HepG2 (cell line): ENCODE data around the gene SLC13A3. TPM values are rescaled to one million over a fixed set of nuclear protein-coding genes. Genes with fewer than 3 reads are reported as not detected.

Source experiments
- EP300 ChIP-seq, 3 experiments: sonication (generic) in 1 of 3; formaldehyde crosslinking in 1 of 3; IDR thresholded peaks; 2 replicates each; pipeline versions ENCODE4 v1.5.1 to v1.6.1; 2011 to 2020; ENCODE audit warnings: low read depth in 2 of 3, low read length in 2 of 3, borderline replicate concordance in 1 of 3, improper control_type of control experiment in 1 of 3, mild to moderate bottlenecking in 1 of 3, missing genetic modification reagents in 1 of 3, moderate library complexity in 1 of 3
- EZH2 ChIP-seq: conservative IDR thresholded peaks from 2 replicates; pipeline ENCODE4 v1.6.1; 2012; ENCODE audit warnings: mild to moderate bottlenecking, low read depth, low read length, moderate library complexity
- GABPB1 ChIP-seq: IDR thresholded peaks from 2 replicates; pipeline ENCODE4 v1.6.1; 2016; ENCODE audit warnings: mild to moderate bottlenecking, missing genetic modification reagents, moderate library complexity, missing compliant biosample characterization
- HOXA9 ChIP-seq: sonication (generic); formaldehyde crosslinking; IDR thresholded peaks from 2 replicates; pipeline ENCODE4 v1.8.1; 2022; ENCODE audit warnings: missing genetic modification reagents, mild to moderate bottlenecking, moderate library complexity, borderline replicate concordance
- MEIS2 ChIP-seq: sonication (generic); formaldehyde crosslinking; IDR thresholded peaks from 2 replicates; pipeline ENCODE4 v1.9.0; 2021; ENCODE audit warnings: mild to moderate bottlenecking, missing genetic modification reagents
- MTA1 ChIP-seq: sonication (generic); formaldehyde crosslinking; IDR thresholded peaks from 2 replicates; pipeline ENCODE4 v1.4.0; 2020; ENCODE audit warnings: missing genetic modification reagents, mild to moderate bottlenecking, borderline replicate concordance
- NR2F1 ChIP-seq, 2 experiments: fragments of 450-650 bp in 1 of 2; formaldehyde crosslinking in 1 of 2; IDR thresholded peaks; 2 replicates each; pipeline versions ENCODE4 v1.5.0 to v1.6.1; 2016 to 2020; ENCODE audit warnings: mild to moderate bottlenecking in 1 of 2, missing compliant biosample characterization in 1 of 2, missing genetic modification reagents in 1 of 2, moderate library complexity in 1 of 2
- RBFOX2 ChIP-seq: fragments of 200-400 bp; formaldehyde crosslinking; IDR thresholded peaks from 2 replicates; pipeline ENCODE4 v1.6.1; 2017; ENCODE audit warnings: low read depth, mild to moderate bottlenecking, low read length
- RNF219 ChIP-seq: sonication (generic); formaldehyde crosslinking; IDR thresholded peaks from 2 replicates; pipeline ENCODE4 v1.5.0; 2020; ENCODE audit warnings: mild to moderate bottlenecking, missing genetic modification reagents
- SOX6 ChIP-seq, 2 experiments: fragments of 450-650 bp in 1 of 2; sonication (generic) in 1 of 2; formaldehyde crosslinking in 1 of 2; IDR thresholded peaks; 2 replicates each; pipeline versions ENCODE4 v1.4.0 to v1.6.1; 2017 to 2020; ENCODE audit warnings: antibody characterized with exemption in 1 of 2, mild to moderate bottlenecking in 1 of 2, missing genetic modification reagents in 1 of 2
- TAF15 ChIP-seq: fragments of 200-400 bp; formaldehyde crosslinking; IDR thresholded peaks from one replicate; pipeline ENCODE4 v1.6.1; 2018; ENCODE audit warnings: mild to moderate bottlenecking, low read depth, low read length; ENCODE audit not compliant: poor library complexity, severe bottlenecking
- TOPORS ChIP-seq: sonication (generic); formaldehyde crosslinking; IDR thresholded peaks from 2 replicates; pipeline ENCODE4 v1.8.0; 2023; ENCODE audit warnings: mild to moderate bottlenecking, missing genetic modification reagents
- ZBTB21 ChIP-seq: sonication (generic); formaldehyde crosslinking; IDR thresholded peaks from 2 replicates; pipeline ENCODE4 v1.4.0; 2020; ENCODE audit warnings: missing genetic modification reagents
- ZFAT ChIP-seq: sonication (generic); formaldehyde crosslinking; conservative IDR thresholded peaks from 2 replicates; pipeline ENCODE4 v1.8.1; 2023; ENCODE audit warnings: missing genetic modification reagents, inconsistent platforms
- ZFP91 ChIP-seq: sonication (generic); formaldehyde crosslinking; IDR thresholded peaks from 2 replicates; pipeline ENCODE4 v1.9.0; 2022; ENCODE audit warnings: missing genetic modification reagents, mild to moderate bottlenecking, borderline replicate concordance
- ZFYVE20 ChIP-seq: sonication (generic); formaldehyde crosslinking; IDR thresholded peaks from 2 replicates; pipeline ENCODE4 v1.8.0; 2023; ENCODE audit warnings: low read depth, mild to moderate bottlenecking, moderate library complexity, missing genetic modification reagents, borderline replicate concordance
- ZNF101 ChIP-seq: sonication (generic); formaldehyde crosslinking; IDR thresholded peaks from 2 replicates; pipeline ENCODE4 v1.4.0; 2020; ENCODE audit warnings: mild to moderate bottlenecking, low read depth, missing genetic modification reagents, borderline replicate concordance
- ZNF644 ChIP-seq: IDR thresholded peaks from 2 replicates; pipeline ENCODE4 v1.6.1; 2016; ENCODE audit warnings: low read depth
- ZNF670 ChIP-seq: sonication (generic); formaldehyde crosslinking; IDR thresholded peaks from 2 replicates; pipeline ENCODE4 v1.8.0; 2022; ENCODE audit warnings: mild to moderate bottlenecking, missing genetic modification reagents, borderline replicate concordance
- ZNF891 ChIP-seq: sonication (generic); formaldehyde crosslinking; IDR thresholded peaks from 2 replicates; pipeline ENCODE4 v1.5.0; 2020; ENCODE audit warnings: mild to moderate bottlenecking, missing genetic modification reagents
- polyA plus RNA-seq, 8 experiments: library from polyadenylated mRNA; depleted of rRNA in 3 of 8; stranded (reverse) in 7 of 8; unstranded in 1 of 8; fragments of >200 nt; fragmentation: Illumina TruSeq in 4 of 8; extraction: Trizol in 4 of 8; gene quantifications; 2 replicates each; pipeline versions ENCODE4 v1.2.1 to v1.2.3, GENCODE V29; 2011 to 2016; ENCODE audit warnings: low read depth in 4 of 8, missing spikeins in 1 of 8, mixed read lengths in 1 of 8; ENCODE audit not compliant: insufficient read depth in 1 of 8
- total RNA-seq, 5 experiments: library from RNA; depleted of rRNA; stranded (reverse); fragments of >200 nt; fragmentation: Illumina TruSeq; extraction: Trizol; gene quantifications; 2 replicates each; pipeline ENCODE4 v1.2.3, GENCODE V29; 2016; ENCODE audit warnings: low read depth in 1 of 5

SLC13A3 gene
- total and polyA plus RNA-seq, 2 of the 13 experiments (the other 11 are each of a cell fraction or from before 2014, with no cell fraction given): 66.5 to 76.0 TPM

GRCh38 chr20:46607191-46607848, 43.9 kb downstream of the SLC13A3 start (continued):
- TF ChIP-seq RNF219 (CRISPR knock-in tag) (no peak), EZH2 (no peak), ZNF644 (peak; percentile 94), ZNF891 (CRISPR knock-in tag) (peak; percentile 11; the same call in 1 of the 2 replicates), TAF15 (no peak), HOXA9 (no peak), ZBTB21 (CRISPR knock-in tag) (no peak), EP300 (IDR thresholded peaks at IDR 0.05; ENCODE audit: low read depth in 2 of 2, low read length in 2 of 2) (peak in 1 of 2 experiments; percentile 96; a peak in 2 of 4 replicates), EP300 (CRISPR knock-in tag; IDR thresholded peaks at IDR 0.05; ENCODE audit: borderline replicate concordance) (peak; percentile 90), ZFYVE20 (CRISPR knock-in tag) (no peak), SOX6 (IDR thresholded peaks at IDR 0.05) (no peak), SOX6 (CRISPR knock-in tag; IDR thresholded peaks at IDR 0.05) (peak; percentile 95), TOPORS (peak; percentile 48; the same call in 1 of the 2 replicates), GABPB1 (CRISPR knock-in tag) (no peak; the same call in 1 of the 2 replicates), MTA1 (CRISPR knock-in tag) (no peak; the same call in 1 of the 2 replicates), NR2F1 (CRISPR knock-in tag; IDR thresholded peaks at IDR 0.05) (peak in 1 of 2 experiments; percentile 37; a peak in 1 of 4 replicates), RBFOX2 (peak; percentile 65; the same call in 1 of the 2 replicates), MEIS2 (peak; percentile 68; the same call in 1 of the 2 replicates), ZFAT (CRISPR knock-in tag) (no peak), ZFP91 (CRISPR knock-in tag) (peak; percentile 29; the same call in 1 of the 2 replicates), ZNF670 (no peak), ZNF101 (CRISPR knock-in tag) (no peak)
